EL (cell line): Measurements from ENCODE around the gene ANO10.
"Not testable (repeated sequence)": the region's sequence is repeated elsewhere in the genome, so short reads cannot be mapped to it uniquely, and the experiment has no call there.

ENCODE experiments used
- DNase-seq: peaks from one replicate; pipeline ENCODE4 v3.0.0-alpha.2; 2016

The ANO10 gene

DNA sequence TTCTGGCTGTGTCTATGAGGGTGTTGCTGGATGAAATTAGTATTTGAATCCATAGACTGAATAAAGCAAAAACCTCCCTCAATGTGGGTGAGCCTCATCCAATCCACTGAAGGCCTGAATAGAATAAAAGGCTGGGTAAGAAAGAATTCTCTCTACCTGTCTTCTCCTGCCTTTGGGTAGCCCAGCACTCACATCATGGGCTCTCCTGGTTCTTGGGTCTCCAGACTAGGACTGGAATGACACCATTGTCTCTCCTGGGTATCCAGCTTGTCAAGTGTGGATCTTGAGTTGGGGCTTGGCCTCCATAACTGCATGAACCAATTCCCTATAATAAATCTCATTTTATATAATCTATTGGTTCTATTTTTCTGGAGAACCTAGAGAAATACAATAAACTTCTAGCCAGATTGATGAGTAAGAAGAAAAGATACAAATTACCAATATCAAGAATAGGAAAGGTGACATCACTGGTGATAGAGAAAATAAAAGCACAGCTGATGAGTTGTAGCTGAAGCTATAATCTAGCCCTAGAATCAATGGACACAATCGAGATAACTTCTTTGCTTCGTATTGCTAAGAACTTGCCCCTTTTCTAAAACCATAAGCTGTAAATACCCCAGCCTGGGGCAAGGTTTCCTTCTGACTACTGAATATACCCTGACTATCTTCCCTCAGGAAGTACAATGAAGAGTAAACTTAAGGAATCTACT is 106.4 kb downstream of the ANO10 start:
- no peak for DNase-seq

DNA sequence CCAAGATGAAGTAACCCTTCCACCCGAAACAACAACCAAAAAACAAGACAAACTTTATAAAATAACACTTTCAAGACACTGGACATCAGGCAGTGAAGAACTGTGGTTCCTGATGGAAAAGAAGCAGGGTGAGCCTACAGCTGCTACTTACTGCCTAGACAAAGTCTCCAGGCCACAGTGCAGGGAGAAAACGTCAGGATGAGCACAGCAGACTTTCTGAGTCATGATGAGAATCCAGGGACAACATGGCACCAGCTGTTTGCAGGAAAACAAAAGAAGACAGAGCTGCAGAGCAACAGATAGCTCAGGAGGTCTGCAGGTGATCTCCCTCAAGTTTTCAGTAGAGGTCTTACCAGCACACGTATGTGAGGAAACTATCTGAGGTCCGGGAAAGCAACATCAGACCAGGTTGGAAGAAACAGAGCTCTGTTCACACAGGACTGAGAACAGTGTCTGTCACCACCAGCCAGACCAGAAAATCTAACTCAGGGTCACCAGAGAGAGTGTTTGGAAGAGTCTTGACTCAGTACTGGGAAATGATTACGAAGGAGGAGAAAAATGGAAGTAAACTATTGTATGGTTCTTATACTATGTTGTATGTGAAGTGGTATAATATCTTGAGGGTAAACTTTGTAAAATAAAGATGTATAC is 108.9 kb downstream of the ANO10 start:
- DNase-seq: peak; percentile 16

DNA sequence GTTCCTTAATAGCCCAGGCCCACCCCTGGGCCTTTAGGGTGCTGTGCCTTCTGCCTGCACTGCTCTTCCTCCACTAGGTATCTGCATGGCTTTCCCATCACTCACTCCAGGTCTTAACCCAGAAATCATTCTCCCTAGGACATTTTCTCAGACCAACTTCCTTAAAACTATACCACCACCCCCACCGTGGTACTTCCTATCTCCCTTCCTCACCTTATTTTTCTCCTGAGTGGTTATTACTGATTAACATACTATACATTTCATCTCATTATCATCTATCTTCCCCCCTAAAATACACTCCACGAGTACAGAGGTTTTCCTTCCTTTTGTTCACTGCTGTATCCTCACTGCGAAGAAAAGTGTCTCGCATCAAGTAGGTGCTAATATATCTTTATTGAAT is 115.2 kb downstream of the ANO10 start:
- DNase-seq: no peak

DNA sequence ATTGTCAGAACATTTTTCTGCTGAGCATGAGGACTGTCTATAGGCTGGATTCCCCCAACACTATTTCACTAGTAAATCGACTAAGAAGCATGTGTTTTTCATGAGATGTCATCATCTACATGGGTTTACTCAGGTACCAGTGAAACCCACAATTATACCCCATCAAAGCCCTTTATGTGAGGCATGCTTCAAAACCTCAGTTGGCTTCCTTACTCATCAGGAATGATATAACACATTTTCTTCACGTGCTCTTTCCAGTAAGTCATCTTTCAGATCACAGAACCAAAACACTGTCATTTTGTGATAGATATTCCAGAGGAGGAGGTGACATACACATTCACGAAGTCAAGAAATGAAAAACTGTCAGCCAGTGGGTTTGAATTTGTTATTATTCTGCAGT is 116.5 kb downstream of the ANO10 start:
- peak; percentile 61 for DNase-seq

DNA sequence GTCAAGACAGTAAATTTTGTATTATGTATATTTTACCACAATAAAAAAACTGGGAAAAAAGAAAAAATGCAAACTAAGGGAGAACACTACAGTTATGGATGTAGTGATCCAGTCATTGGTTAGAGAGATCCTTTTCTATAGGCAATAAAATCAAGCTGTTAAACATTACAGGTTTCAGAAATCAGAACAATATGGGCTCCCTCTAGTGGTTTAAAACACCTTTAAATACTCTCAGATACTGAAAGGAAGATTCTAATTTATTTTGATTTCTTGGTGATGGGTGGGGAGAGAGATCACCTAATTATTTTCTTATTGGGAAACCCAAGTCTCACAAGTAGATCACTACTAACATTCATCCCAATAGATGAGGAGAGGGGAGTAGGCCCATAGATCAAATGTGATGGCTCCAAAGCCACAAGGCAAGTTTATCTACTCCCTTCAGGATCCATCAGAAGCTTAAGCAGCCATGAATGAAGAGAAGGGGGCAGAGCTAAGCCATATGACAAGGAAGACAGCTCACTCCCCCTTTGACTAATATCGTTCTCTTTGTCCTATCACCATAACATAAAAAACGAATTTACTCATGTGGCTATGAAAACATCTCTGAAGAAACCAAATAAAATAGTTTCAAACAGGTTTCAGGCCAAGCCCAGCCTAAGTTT is 118.6 kb downstream of the ANO10 start:
- peak; percentile 25 for DNase-seq

DNA sequence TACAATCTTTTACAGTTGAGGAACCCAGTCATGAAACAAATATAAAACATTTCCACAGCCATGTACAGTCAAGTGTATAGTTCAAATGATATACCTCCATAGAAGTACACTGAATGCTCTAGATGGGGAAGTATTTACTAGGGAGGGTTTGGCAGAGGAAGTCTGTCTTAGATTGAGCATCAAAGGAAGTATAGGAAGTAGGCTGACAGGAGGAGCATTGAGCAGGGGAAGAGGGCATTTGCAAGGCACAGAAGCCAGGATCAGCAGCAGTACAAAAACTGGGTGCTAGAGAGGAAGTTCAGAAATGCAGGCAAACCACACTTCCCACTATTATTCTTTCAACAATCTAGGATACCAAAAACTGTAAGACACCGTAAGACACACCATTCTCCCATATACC is 122.6 kb downstream of the ANO10 start:
- DNase-seq: no peak

DNA sequence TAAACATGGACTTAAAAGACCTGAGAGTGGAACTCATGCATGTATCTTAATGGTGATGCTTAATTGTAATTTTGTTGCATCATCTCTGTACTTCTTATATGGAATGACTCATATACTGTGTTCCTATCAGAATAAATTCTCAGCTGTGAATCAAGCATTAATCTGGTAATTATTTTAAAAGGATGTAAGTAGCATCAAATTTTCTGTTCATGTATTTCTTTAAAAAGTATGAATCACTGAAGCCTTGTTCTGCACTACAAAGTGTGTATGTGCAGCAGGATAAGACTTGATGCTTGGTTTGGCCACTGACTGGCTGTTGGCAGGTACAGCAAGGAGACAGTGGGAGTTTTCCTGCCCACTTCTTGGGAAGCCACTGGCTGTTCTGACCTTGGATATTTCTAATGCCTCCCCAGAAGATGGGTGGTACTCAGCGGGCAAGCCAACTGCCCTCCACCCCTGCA is 123.9 kb downstream of the ANO10 start:
- peak; percentile 24 for DNase-seq

DNA sequence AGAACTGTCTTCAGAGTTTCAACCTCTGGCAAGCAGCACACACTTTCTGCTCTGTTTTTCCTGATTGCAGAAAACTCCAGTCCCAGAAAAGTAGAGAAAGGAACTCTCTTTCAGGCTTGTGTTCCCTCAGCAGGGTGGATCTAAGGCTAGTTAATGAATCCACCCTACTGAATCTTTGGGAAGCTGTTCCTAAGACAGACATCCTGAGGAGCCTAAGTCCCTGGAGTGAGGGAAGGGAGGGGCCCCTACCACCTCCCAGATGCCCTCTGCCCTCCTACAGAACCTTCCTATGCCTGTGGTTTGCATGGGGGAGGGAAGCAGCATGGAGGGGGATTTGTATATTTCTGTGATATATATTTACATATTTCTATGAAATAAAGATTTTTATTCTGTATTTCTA is 124.4 kb downstream of the ANO10 start:
- DNase-seq: no peak

DNA sequence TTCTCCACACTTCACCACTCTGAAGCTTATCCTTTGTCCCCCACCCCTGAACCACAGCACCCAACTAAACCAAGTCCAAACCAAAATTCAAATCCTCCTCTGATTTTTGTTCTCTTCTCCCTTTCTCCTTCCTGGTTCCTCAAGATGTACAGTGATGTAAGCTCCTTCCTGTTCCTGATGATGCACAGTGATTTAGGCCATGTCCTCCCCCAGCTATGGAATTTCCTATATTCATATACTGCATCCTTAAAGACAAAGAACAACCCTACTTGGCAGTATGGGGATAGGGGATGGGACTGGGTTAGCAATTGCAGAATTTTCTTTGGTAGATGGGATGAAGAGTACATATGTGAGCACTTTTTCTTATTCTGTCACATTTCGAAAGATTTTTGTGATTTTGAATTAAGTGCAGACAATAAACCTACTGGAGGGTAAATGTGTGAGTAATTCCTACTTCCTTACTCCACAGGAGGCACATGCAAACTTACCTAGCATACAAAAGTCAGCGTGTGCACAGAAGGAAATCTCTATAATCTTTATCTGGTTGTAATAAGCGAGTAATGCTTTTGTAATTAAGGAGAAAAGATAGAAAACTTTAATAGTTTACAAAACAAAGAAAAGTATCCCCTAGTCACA is 125.0 kb downstream of the ANO10 start:
- peak; percentile 13 for DNase-seq

DNA sequence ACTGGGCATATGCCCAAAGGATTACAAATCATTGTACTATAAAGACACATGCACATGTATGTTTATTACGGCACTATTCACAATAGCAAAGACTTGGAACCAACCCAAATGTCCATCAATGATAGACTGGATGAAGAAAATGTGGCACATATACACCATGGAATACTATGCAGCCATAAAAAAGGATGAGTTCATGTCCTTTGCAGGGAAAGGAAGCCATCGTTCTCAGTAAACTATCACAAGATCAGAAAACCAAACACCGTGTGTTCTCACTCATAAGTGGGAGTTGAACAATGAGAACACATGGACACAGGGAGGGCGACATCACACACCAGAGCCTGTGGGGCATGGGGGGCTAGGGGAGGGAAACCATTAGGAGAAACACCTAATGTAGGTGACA is 128.9 kb downstream of the ANO10 start:
- not testable (repeated sequence) for DNase-seq

DNA sequence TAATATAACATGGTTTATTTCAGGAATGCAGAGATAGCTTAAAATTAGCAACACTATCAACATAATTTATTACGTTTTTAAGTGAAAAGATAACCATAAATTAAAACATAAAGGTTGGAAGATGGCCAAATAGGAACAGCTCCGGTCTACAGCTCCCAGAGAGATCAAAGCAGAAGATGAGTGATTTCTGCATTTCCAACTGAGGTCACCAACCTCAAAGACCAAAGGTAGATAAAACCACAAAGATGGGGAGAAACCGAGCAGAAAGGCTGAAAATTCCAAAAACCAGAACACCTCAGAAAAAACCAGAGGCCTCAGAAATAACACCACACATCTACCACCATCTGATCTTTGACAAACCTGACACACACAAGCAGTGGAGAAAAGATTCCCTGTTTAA is 130.0 kb downstream of the ANO10 start:
- not testable (repeated sequence) for DNase-seq

DNA sequence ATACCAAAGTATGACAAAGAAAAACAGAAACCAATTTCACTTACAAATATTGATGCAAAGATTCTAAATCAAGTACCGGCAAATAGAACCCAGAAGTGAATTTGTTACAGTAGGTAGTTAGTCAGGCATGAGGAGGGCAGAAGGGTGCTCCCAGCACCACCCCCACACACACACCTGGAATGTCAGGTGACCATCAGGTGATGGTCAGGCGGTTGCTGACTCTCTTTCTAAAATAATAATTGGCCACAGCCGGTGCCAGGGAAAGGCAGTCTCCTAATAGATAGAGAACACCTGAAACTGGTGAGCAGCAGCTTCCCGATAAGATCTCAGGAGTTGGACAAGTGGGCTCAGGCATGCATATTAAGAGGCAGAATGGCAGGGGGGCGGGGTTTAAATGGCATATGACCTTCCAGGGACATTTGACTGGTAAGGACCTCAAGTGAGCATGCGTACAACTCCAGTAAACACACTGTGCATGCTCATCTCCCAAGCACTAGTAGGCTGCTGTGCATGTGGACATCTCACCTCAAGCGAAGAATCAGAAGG is 131.1 kb downstream of the ANO10 start:
- DNase-seq: no peak

DNA sequence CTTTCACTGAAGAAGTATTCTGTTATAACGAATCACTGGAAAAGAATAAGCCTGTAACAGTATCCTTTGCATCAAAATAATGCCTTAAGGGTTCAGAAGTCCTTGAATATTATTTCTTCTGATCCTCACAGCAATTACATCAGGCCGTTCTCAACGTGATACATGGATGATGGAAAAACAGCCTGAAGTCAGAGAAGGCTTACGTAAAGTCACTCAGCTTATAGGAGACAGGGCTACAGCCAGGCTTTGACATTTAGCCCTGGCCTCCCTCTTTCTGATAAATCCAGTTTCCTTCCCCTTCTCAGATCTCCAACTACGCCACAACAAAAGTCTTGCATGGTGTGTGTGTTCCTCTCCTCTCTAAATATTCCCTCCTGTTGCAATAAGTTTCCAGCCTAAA is 131.9 kb downstream of the ANO10 start:
- no peak for DNase-seq

DNA sequence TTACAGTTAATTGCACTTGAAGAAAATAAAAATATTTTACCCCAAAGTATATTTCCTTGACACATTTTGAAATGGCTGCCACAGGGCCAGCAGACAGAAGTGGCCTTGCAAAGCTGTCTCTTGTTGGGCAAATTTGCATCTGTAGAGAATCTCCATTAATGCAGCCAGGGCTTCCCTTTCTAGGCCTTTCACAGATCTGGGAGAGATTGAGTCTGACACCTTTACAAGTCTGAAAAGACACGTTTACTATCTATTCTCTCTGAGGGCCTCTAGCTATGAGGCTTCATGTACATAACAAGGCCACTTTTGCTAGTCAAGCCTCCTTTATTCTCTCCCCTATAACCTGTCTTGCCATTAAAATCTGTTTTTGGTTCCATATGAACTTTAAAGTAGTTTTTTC is 135.9 kb downstream of the ANO10 start:
- no peak for DNase-seq

DNA sequence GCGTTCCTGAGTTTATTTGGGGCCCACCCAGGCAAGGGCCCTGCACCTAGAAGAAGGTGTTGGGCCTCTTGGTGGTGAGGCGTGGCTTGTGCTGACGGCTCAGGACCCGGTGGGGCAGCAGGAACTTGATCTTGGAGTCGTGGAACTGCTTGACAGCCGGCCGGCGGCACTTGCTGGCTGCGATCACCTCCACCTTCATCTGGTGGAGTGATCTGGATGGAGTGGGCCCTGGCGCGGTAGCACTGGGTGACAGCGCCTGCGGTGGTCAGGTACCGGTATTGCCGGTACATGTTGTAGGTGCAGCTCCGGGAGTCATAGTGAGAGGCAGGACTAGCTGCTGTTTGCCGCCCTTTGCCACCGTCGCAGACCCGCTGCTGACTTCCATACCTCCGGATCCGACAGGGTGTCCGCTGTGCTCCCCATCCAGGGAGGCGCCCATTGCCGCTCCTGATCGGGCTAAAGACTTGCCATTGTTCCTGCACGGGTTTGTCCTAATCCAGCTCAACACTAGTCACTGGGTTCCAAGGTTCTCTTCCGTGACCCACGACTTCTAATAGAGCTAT is 136.8 kb downstream of the ANO10 start:
- DNase-seq: no peak

DNA sequence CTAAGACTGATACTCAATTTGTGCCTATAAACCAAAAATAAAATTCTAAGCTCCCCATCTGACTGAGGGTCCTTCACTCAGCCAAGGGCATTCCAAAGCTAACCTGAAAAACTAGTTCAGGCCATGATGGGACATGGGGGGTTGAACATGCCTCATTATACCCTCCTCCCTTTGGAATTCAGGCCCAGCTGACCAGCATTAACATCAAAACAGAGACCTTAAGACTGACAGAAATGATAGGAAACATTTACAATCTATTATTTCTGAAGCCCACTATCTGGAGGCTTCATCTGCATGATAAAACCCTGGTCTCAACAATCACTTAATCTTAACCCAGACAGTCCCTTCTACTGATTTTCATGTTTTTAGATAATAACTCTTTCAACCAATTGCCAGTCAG is 140.4 kb downstream of the ANO10 start:
- no peak for DNase-seq

DNA sequence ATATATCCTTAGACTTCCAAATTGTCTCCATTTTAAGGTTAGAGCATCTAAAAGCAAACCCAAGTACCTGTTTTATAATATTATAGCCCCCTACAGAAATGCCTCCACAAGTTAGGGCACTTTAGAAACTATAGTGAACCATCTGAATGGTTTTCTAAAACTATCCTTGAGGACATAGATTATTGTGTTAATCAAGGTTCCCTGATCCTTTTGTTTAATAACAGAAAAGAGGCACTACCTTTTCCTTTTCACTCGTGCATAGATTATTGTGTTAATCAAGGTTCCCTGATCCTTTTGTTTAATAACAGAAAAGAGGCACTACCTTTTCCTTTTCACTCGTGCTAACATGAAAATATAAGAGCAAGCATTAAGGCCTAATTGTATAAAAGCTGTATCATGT is 143.0 kb downstream of the ANO10 start:
- DNase-seq: not testable (repeated sequence)

DNA sequence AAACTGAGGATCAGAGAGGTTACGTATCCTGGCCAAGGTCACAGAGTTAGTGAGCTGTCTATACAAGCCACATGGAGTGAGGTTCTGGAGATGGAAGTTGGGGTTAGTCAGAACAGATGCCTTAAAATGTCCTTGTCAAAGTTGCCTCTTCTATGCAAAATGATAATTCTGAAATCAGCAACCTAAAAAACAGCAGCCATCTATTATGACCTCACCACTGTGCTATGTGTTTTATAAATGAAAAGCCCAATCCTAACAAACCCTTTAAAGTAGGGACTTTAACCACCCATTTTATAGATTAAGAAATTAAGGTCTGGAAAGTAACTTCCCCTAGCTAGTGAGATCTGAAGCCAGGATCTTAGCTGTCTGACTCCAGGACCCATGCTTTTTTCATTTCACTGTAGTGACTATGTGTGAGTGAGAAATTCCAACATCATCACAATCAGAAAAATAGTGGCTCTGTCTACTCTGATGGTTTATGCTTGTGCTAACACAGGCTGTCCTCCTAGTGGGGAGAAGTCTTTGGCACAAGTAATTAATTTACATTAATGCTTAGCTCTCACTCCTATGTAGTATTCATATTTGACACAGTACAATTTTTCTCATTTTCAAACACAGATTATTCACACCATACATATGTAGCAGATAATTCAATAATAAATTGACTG is 143.6 kb downstream of the ANO10 start:
- no peak for DNase-seq

DNA sequence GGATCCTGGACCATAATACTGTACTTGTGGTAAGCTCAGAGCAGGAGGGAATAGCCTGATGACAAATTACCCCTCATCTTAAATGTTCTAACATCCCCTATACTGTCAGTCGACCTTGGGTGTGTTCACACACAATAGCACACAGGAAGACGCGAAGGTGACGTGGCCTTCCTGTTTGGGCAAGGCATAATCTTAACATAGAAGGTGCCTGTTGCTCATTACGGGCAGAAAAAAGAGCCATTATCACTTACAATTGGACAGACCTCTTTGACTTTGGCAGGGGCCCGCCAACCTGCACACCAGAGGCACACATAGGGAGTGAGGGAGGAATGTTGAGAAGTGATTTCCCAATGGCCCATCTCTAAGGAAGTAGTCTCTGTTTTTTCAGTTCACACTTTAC is 144.2 kb downstream of the ANO10 start:
- no peak for DNase-seq

DNA sequence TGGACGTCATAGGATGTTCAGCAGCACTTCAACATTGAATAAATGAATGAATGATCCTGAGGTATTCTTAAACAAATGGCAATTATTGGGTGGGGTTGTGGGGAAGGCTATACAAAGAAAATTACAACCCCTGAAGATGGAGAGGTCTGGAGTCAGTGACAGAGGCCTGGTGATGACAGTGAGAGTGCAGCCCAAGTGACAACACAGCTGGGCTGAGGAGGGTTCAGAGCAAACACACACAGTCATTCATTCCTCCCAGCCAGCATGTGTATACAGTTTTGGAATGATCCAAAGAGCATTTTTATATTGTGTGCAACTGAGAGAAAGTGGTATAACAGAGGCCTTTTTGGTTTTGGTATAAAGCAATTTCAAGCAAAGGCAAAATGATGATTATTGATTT is 148.1 kb downstream of the ANO10 start:
- no peak for DNase-seq

DNA sequence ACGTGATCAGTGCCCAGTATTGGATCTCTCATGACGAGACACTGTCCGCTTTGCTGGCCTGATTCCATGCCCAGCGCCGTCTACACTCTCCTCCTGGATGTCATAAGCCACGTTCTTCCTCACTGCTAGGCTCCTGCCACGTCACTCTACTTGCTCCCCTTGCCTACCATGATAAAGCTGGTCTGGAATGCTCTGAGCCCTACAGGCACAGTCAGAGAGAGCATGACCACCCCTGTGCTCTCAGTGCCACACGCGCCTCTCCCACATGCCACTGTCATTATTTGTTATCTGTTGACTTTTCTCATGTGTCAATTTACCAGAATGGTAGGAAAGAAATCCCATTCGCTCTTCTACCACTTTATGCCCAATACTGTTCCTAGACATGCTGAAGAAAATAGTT is 148.6 kb downstream of the ANO10 start:
- DNase-seq: no peak

DNA sequence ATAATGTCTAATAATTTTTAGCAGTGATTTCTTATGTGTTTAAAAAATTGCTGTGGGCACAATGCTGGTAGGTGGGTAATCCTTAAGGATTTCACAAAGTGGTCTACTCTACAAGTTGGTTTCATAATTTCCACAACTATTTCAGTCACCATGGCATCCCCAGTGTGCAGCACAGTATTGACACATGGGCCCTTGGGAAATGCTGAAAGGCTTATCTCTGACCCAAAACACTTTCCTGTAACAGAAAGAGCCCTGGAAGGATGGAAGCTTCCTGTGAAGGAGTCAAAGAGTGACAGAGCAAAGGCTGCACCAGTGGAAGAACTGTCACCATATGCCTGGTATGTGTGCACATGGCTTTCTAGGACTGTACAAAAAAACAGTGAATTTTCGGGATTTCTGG is 153.7 kb downstream of the ANO10 start:
- DNase-seq: no peak

DNA sequence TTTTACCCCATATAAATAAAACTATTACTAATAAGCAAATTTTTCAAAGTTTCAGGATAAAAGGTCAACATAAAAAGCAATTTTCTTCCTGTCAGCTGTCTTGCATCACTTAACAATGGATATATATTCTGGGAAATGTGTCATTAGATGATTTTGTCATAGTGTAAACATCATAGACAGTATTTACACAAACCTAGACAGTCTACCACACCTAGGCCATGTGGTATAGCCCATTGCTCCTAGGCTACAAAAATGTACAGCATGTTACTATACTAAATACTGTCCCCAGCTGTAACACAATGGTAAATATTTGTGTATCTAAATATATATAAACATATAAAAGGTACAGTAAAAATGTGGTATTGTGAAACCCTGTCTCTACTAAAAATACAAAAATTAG is 156.7 kb downstream of the ANO10 start:
- DNase-seq: no peak
